HG03457 (cell line): Measurements from ENCODE around the gene SLC12A9.
"Not testable (repeated sequence)": the region's sequence is repeated elsewhere in the genome, so short reads cannot be mapped to it uniquely, and the experiment has no call there.

Source experiments
- ATAC-seq: cut with Tn5 transposase; IDR thresholded peaks from one replicate; pipeline ENCODE4 v1.9.1; 2021; ENCODE audit warnings: moderate number of reproducible peaks; ENCODE audit not compliant: unreplicated experiment

Gene SLC12A9

DNA sequence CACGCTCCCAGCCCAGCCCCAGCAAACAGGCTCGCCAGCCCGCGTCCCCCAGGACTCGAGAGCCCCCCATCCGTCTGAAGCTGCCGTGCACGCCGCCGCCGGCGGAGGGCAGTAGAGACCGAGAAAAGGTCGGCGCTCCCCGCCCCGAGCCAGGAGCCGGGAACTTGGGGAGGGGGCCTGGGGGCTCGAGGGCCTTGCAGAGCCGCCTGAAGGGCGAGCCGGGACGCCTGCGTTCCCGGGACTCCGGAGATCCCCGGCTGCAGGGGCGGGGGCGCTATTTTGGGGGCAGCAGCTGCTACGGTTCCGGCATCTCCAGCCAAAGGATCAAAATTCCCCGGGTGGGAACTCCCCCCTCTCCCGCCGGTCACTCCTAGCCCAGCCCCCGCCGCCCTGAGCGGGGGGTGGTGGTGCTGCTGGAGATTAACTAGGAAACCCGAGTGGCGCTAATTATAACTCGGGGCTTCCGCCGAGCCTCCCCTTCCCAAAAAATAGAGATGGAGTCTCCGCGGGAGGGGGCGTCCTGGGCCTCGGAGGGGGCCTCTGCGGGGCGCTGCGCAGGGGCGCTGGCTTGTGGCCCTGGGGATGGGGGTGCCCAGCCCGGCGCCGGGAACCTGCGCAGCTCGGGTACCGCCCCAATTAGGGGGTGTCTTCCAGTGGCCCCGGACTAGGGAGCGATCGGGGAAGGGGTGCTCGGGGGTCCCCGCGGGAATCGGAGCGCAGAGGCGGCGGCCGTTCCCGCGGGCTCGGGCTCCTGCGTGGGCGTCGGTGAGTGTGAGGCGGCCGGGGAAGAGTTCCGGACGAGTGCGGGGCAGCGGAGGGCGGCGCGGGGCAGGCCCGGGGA lies 42.6 kb downstream of the SLC12A9 start:
- no peak for ATAC-seq

GRCh38 chr7:100895701-100895955 lies 43.1 kb downstream of the SLC12A9 start, which contains the start of gene ACHE:
ACHE (minus strand) TSS chr7:100895888; CDS start chr7:100894232, 1,656 bp downstream.
- ATAC-seq: no peak

DNA sequence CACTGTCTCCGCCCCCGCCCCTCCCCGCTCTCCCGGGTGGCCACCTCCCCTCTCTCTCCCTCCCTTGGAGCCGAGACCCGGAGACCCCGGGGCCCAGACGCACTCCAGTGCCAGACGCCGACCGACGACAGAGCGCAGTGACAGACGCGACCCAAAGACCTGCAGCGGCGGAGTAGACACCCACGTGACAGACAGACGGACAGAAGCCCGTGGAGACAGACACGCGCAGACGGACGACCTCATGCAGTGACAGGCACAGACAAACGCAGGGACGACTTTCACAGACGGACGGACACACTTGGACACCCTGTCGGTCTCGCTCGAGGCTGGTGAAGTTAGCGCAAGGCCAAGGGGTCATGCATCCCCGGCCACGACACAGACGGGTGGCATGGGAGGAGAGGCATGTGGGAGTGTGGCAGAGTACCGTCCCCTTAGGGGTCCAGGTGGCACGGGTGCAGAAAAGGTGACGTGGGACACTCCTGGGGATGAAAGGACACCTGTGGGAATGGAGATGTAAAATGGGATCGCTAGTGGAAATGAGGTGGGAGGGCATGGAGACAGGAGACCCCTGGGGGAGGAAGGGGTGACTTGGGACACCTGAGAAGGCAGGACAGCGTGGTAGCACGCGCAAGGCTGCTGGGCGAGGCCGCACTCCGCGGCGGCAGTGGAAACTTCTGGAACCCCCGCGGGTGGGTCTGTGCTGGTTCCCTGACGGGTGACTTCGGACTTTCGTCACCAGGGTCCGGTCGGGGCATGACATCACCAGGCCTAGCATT lies 43.6 kb downstream of the SLC12A9 start:
- ATAC-seq: no peak

DNA sequence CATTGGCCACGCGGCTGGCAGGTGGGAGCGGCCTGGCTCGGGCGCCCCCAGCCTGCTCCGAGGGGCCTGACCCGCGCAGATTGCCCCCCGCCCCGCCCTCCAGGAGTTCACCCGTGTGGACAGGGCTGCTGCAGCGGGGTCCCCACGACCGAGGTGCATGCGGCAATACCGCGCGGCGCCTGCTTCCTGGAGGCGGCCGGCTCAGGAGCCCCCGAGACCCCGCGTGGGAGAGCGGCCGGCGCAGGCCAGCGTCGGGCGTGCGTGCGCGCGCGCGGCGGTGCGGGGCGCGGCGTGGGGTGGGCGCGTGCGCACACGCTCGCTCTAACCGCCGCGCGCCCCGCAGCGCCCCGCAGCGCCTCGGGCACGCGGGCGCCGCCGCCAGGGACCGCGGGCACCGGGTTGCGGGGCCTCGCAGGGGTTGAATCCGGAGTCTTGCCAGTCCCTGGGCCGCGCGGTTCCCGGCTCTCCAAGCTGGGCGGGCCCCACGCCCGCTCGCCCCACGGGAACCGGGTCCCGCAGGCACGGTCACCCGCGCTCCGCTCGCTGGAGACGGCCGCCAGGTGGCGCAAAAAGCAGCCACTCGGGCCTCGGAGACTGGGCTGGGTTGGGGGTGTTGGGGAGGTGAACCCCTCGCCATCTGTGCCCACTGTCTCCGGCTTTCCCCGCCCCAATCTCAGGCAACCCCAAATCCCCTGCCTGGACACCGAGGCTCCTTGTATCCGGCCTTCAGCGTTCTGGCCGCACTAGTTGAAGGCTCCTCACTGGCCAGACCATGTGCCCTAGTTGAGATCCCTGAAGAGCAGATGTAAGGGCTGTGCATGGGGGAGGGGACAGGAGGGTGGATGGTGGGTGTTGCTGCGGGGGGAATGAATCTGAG lies 44.5 kb downstream of the SLC12A9 start:
- ATAC-seq: no peak

- no peak for ATAC-seq
These were observed 45.4 kb downstream of the SLC12A9 start for GRCh38 chr7:100897772-100898454.

DNA sequence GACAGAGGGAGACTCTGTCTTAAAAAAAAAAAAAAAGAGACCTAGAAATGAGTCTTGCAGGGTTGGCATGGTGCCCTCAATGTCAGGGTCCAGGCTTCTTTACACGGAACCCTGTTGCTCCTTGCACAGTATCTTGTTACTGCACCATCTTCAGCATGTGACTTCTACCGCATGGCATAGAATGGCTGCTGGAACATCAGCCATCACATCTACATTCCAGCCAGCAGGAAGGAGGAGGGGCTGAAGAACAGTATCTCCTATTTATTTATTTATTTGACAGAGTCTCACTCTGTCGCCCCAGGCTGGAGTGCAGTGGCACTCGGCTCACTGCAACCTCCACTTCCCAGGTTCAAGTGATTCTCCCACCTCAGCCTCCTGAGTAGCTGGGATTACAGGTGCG lies 46.9 kb downstream of the SLC12A9 start:
- ATAC-seq: no peak

DNA sequence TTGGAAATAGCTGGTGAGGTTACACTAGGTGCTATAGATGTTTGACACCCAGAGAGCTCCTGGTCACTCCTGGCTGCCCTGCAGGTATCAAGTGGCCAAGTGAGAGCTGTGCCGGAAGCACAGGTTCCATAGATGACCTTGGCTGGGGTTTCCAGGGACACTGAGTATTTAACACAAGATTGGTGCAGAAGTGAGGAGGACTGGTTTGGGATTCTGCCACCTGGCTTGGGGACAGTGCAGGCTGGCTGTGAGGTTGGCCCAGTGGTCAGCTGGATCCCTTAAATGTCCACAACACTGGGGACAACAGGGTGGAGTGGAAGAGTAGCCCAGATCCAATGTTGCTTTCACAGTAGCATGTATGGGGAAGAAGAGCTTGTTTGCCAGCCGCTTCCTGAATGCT lies 48.5 kb downstream of the SLC12A9 start:
- ATAC-seq: no peak

DNA sequence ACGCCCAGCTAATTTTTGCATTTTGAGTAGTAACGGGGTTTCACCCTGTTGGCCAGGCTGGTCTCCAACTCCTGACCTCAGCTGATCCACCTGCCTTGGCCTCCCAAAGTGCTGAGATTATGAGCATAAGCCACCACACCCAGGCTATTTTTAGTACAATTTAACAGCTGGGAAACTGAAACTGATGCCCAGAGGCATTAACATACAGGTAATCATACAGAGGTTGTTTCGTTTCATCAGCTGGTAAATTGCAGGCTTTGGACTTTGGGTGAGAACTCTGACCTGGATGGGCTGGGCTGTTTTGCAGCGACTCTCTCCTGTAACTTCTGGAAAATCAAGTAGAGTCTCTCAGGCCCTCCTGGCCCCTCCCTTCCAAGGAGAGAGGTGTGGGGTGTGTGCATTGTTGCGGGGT lies 49.4 kb downstream of the SLC12A9 start:
- no peak for ATAC-seq

DNA sequence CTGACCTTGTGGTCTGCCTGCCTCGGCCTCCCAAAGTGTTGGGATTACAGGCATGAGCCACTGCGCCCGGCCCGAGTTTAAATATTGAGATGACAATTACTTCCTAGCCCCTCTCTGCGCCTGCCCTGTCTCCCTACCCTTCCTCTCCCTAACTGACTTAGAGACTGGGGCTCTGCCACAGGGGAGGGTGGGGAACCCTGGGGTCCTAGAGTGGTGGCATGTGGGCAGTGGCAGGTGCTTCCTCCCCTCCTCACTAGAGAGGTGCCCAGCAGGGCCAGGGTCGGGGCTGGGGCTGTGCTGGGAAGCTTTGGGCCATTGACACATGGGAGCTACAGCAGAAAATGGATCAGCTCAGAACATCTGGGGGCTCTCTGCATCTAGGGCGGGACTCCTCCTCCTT lies 50.1 kb downstream of the SLC12A9 start:
- ATAC-seq: no peak

GRCh38 chr7:100908512-100908911 lies 56.0 kb downstream of the SLC12A9 start:
- ATAC-seq: no peak

DNA sequence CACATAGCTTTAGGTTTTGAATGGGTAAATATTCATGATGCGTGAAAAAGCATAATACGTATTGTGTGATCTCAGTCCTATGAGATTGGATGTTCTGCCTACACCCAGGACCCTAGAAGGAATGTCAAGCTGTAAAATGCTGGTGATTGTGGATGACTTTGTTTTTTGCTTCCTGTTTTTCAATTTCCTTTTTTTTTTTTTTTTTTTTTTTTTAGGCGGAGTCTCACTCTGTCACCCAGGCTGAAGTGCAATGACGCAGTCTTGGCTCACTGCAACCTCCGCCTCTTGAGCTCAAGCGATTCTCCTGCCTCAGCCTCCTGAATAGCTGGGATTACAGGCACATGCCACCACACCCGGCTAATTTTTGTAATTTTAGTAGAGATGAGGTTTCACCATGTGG lies 57.9 kb downstream of the SLC12A9 start:
- ATAC-seq: not testable (repeated sequence)

DNA sequence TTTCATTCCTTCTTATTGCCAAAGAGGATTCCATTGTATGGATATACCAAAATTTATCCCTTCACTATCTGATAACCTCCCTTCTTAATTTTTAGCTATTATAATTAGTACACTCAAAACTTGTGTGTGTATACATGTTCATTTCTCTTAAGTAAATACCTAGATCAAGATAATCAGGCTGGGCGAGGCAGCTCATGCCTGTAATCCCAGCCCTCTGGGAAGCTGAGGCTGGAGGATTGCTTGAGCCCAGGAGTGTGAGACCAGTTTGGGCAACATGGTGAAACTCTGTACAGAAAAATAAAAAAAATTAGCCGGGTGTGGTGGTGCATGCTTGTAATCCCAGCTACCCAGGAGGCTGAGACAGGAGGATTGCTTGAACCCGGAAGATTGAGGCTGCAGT lies 59.0 kb downstream of the SLC12A9 start:
- ATAC-seq: no peak

- no peak for ATAC-seq
These were observed 61.8 kb downstream of the SLC12A9 start for GRCh38 chr7:100914208-100914878.

DNA sequence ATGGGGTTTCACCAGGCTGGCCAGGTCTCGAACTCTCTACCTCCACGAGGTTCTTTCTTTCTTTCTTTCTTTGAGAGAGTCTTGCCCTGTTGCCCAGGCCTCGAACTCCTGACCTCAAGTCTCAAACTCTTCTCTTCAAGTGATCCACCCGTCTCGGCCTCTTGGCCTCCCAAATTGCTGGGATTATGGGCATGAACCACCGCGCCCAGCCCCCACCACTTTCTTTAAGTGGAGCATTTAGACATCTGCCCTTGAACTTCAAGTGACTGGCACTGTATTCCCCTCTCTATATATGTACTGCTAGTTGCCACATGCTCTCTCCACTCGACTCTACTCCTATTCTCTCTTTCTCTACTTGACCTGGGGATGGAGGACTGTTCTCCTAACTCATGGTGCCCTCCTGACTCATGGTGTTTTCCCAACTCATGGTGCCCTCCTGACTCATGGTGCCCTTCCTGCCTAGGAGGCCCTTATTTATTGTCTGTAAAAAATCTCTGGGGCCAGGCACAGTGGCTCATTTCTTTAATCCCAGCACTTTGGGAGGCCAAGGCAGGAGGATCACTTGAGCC lies 62.5 kb downstream of the SLC12A9 start:
- ATAC-seq: no peak
